HUES48 (cell line): ENCODE data around the gene OR2B2.

Experiments used
- H3K27ac ChIP-seq: one replicate; pipeline ENCODE4 v1.7.0; 2013; ENCODE audit warnings: low read depth, low read length, inconsistent platforms
- H3K27me3 ChIP-seq: 2 replicates; pipeline ENCODE4 v1.6.1; 2013; ENCODE audit warnings: mild to moderate bottlenecking, low read length; ENCODE audit not compliant: control insufficient read depth, insufficient read depth
- H3K36me3 ChIP-seq: 2 replicates; pipeline ENCODE4 v1.6.1; 2013; ENCODE audit warnings: low read length; ENCODE audit not compliant: control insufficient read depth, insufficient read depth
- H3K4me1 ChIP-seq: 2 replicates; pipeline ENCODE4 v1.6.1; 2013; ENCODE audit warnings: mild to moderate bottlenecking, low read length; ENCODE audit not compliant: control insufficient read depth, insufficient read depth
- H3K4me3 ChIP-seq: 2 replicates; pipeline ENCODE4 v1.5.1; 2013; ENCODE audit warnings: mild to moderate bottlenecking, low read depth, low read length
- H3K9ac ChIP-seq: 2 replicates; pipeline ENCODE4 v1.6.1; 2013; ENCODE audit warnings: mild to moderate bottlenecking, low read depth, low read length, moderate library complexity
- H3K9me3 ChIP-seq: 2 replicates; pipeline ENCODE4 v1.6.1; 2013; ENCODE audit warnings: low read length; ENCODE audit not compliant: control insufficient read depth, insufficient read depth

Gene OR2B2

GRCh38 chr6:27893059-27893835, 18.9 kb downstream of the OR2B2 start:
- Histone ChIP-seq H3K4me1 (peaks cover 12% of the 10 kb centered on the region), H3K27ac (peak overlapping the region; percentile 98)

GRCh38 chr6:27892649-27893058, 19.5 kb downstream of the OR2B2 start:
- H3K27ac ChIP-seq, result peak overlapping the region; percentile 97
- no peaks in the 10 kb centered on the region for H3K27me3 ChIP-seq
- H3K4me3 ChIP-seq, result peak overlapping the region; percentile 86
- no peaks in the 10 kb centered on the region for H3K36me3 ChIP-seq
- H3K9me3 ChIP-seq, result no peaks in the 10 kb centered on the region
- peak overlapping the region; percentile 99 for H3K9ac ChIP-seq
- H3K4me1 ChIP-seq, result peaks cover 18% of the 10 kb centered on the region

More at GRCh38 chr6:27893059-27893835, 18.9 kb downstream of the OR2B2 start:
- H3K27me3 ChIP-seq, result no peaks in the 10 kb centered on the region
- H3K9ac ChIP-seq, result peak overlapping the region; percentile 99
- H3K9me3 ChIP-seq, result no peaks in the 10 kb centered on the region
- no peaks in the 10 kb centered on the region for H3K36me3 ChIP-seq
- H3K4me3 ChIP-seq, result peak overlapping the region; percentile 86

GRCh38 chr6:27891320-27891875, 20.8 kb downstream of the OR2B2 start:
- H3K27me3 ChIP-seq, result no peaks in the 10 kb centered on the region
- H3K36me3 ChIP-seq, result no peaks in the 10 kb centered on the region
- peak overlapping the region; percentile 99 for H3K9ac ChIP-seq
- peak overlapping the region; percentile 86 for H3K4me3 ChIP-seq
- H3K4me1 ChIP-seq, result peaks cover 22% of the 10 kb centered on the region
- peak overlapping the region; percentile 97 for H3K27ac ChIP-seq
- no peaks in the 10 kb centered on the region for H3K9me3 ChIP-seq

- H3K27ac ChIP-seq, result peak overlapping the region; percentile 97
- H3K27me3 ChIP-seq, result no peaks in the 10 kb centered on the region
- peak overlapping the region; percentile 99 for H3K9ac ChIP-seq
- no peaks in the 10 kb centered on the region for H3K36me3 ChIP-seq
- no peaks in the 10 kb centered on the region for H3K9me3 ChIP-seq
- H3K4me3 ChIP-seq, result peak overlapping the region; percentile 86
- H3K4me1 ChIP-seq, result peaks cover 24% of the 10 kb centered on the region
Measured at GRCh38 chr6:27890445-27891319, 21.5 kb downstream of the OR2B2 start.

- no peaks in the 10 kb centered on the region for H3K27me3 ChIP-seq
- H3K4me1 ChIP-seq, result peaks cover 29% of the 10 kb centered on the region
- H3K27ac ChIP-seq, result peak overlapping the region; percentile 97
- H3K36me3 ChIP-seq, result no peaks in the 10 kb centered on the region
- H3K9me3 ChIP-seq, result no peaks in the 10 kb centered on the region
- H3K9ac ChIP-seq, result peak overlapping the region; percentile 96
- H3K4me3 ChIP-seq, result peak overlapping the region; percentile 86
Measured at GRCh38 chr6:27889628-27890444, 22.4 kb downstream of the OR2B2 start.

- Histone ChIP-seq H3K9ac (peak overlapping the region; percentile 96), H3K27ac (peak overlapping the region; percentile 97)
Measured at GRCh38 chr6:27889275-27889627, 22.9 kb downstream of the OR2B2 start.

GRCh38 chr6:27888566-27888965, 23.6 kb downstream of the OR2B2 start:
- Histone ChIP-seq H3K27me3 (no peaks in the 10 kb centered on the region), H3K27ac (peak overlapping the region; percentile 97), H3K36me3 (no peaks in the 10 kb centered on the region), H3K4me1 (peaks cover 29% of the 10 kb centered on the region), H3K4me3 (peak overlapping the region; percentile 86), H3K9ac (peak overlapping the region; percentile 96), H3K9me3 (no peaks in the 10 kb centered on the region)

More at GRCh38 chr6:27889275-27889627, 22.9 kb downstream of the OR2B2 start:
- no peaks in the 10 kb centered on the region for H3K27me3 ChIP-seq
- H3K4me1 ChIP-seq, result peaks cover 29% of the 10 kb centered on the region
- no peaks in the 10 kb centered on the region for H3K36me3 ChIP-seq
- H3K4me3 ChIP-seq, result peak overlapping the region; percentile 86
- H3K9me3 ChIP-seq, result no peaks in the 10 kb centered on the region

GRCh38 chr6:27886073-27886472, 26.1 kb downstream of the OR2B2 start:
- Histone ChIP-seq H3K9ac (no peak overlapping the region), H3K27me3 (no peaks in the 10 kb centered on the region), H3K27ac (no peak overlapping the region), H3K4me3 (no peak overlapping the region), H3K36me3 (no peaks in the 10 kb centered on the region), H3K4me1 (peaks cover 29% of the 10 kb centered on the region), H3K9me3 (no peaks in the 10 kb centered on the region)

- peaks cover 15% of the 10 kb centered on the region for H3K4me1 ChIP-seq
- H3K4me3 ChIP-seq, result no peak overlapping the region
- no peaks in the 10 kb centered on the region for H3K9me3 ChIP-seq
- no peaks in the 10 kb centered on the region for H3K27me3 ChIP-seq
- peak overlapping the region; percentile 76 for H3K27ac ChIP-seq
- H3K9ac ChIP-seq, result no peak overlapping the region
- no peaks in the 10 kb centered on the region for H3K36me3 ChIP-seq
Measured at GRCh38 chr6:27883136-27883535, 29.1 kb downstream of the OR2B2 start.

GRCh38 chr6:27882624-27883023, 29.6 kb downstream of the OR2B2 start:
- Histone ChIP-seq H3K4me3 (no peak overlapping the region), H3K9me3 (no peaks in the 10 kb centered on the region), H3K4me1 (peaks cover 10% of the 10 kb centered on the region), H3K36me3 (no peaks in the 10 kb centered on the region), H3K27ac (peak overlapping the region; percentile 76), H3K27me3 (no peaks in the 10 kb centered on the region), H3K9ac (no peak overlapping the region)
